ENCODE results near the gene CACNB2.

Gene CACNB2

GRCh38 chr10:18350340-18350739 is 210.1 kb downstream of the CACNB2 start:
- DNase-seq = no peak

DNA sequence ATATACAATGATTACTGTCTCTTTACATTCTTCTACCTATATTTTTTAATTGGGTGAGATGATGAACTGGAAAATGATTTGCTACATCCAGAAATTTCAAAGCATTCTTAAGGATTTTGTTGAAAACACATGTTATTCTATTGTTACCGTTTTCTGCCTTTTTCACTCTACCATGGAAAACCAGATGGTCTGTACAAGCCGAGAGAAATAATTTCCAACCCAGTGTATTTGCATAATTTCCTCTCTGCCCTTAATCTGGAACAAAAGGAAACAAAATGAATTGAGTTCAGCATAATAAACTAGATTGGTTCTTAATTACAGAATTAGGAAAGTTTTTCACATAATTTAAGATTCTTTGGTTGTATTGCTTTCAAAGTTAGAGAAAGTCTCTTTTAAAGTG is 211.2 kb downstream of the CACNB2 start:
- no peak for DNase-seq

- DNase-seq = no peak
These were observed 212.0 kb downstream of the CACNB2 start for GRCh38 chr10:18352175-18352574.

- no peak for DNase-seq
These were observed 219.6 kb downstream of the CACNB2 start for GRCh38 chr10:18359812-18360211.

GRCh38 chr10:18362892-18363291 is 222.7 kb downstream of the CACNB2 start:
- no peak for DNase-seq

- no peak for DNase-seq
These were observed 225.0 kb downstream of the CACNB2 start for GRCh38 chr10:18364987-18365775.

GRCh38 chr10:18367840-18368239 is 227.6 kb downstream of the CACNB2 start:
- no peak for DNase-seq

GRCh38 chr10:18368273-18368672 is 228.0 kb downstream of the CACNB2 start:
- DNase-seq = no peak

- DNase-seq = peak; percentile 23
These were observed 228.5 kb downstream of the CACNB2 start for GRCh38 chr10:18368682-18369081.

GRCh38 chr10:18369859-18370473 is 229.7 kb downstream of the CACNB2 start:
- DNase-seq = no peak

DNA sequence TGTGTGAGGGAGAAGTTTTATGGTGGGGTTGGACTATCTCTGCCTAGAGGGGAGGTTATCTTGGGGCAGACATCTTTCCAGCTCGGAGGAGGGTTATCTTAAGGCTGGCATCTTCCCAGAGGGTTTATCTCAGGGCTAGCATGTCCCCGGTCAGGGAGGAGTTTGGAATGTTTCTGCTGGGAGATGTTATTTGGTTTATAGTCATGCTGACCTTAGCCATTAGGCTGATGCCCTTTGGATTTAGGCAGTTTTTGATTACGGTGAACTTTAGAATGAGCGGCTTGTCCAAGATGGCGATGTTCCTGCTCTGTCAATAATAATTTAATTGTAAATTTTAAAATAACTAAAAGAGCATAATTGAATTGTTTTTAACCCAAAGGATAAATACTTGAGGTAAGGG is 236.4 kb downstream of the CACNB2 start:
- DNase-seq = peak; percentile 24

DNA sequence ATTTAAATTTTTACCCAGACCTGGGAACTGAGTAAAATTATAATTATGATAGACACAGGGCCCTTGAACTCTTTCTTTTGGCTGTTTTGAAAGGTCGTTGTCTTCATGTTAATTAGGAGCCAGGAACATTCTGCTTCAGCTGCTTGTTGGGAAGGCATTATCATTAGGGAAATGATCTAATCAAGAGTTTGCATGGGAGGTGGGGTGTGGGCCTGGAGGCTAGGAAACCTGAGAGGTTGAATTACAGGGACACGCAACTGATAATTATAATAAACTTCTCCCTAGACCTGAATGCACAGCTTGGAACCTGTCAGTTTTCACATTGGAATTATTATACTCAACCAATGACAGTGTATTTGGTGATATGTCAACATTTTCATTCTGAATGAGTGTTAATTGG is 237.7 kb downstream of the CACNB2 start:
- no peak for DNase-seq

DNA sequence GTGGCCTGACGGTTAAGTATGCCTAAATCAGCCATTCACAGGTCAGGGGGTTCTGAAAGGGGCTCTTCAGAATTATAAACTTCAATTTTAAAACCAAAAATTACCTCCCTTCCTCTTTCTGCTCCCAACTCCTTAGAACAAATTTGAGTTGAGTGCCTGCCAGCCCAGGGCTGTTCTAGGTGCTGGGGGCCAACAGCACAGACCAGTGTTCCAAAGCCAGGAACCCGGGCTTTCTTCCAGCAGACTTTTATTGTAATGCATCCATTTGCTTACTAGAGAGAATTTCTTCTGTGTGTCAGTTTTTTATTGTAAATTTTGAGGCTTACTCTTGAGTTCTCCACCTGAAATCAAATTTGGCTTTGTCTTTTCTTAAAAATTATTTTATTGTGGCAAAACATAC is 238.5 kb downstream of the CACNB2 start:
- no peak for DNase-seq

GRCh38 chr10:18381679-18382078 is 241.5 kb downstream of the CACNB2 start:
- no peak for DNase-seq

DNA sequence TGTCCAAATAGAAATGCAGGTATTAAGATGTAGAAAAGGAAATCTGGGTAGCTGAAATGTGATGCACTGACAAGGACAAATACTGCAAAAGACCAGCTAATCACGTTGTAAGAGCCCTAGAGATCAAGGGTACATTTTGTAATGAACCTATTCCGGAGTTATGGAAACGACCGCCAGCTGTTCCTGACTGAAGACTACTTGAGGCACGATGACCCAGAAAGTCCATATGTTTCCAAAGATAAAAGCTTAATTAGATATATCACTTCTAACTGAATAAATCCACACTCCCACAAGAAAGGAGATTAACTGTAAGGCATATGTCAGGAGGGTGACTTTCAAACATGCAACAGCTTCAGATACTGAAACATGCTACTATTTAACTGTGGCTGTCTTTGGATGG is 257.7 kb downstream of the CACNB2 start:
- DNase-seq = no peak

DNA sequence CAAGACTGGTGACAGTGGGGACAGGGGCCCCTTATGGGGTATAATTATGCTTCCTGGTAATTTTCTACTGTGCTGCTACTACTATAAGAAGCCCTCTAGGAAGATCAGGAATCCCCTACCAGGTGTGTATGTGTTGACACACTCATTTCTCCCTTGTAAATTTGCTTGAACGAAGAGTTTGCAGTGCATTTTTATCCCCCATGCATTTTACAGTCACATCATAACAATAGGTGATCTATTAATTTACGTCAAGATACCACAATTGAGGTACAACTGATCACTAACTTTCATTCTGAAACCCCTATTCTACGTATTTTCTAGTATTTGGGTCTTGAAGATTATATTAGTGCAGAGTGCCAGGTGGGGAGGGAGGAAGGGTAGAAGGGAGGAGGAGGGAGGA is 258.9 kb downstream of the CACNB2 start:
- no peak for DNase-seq

DNA sequence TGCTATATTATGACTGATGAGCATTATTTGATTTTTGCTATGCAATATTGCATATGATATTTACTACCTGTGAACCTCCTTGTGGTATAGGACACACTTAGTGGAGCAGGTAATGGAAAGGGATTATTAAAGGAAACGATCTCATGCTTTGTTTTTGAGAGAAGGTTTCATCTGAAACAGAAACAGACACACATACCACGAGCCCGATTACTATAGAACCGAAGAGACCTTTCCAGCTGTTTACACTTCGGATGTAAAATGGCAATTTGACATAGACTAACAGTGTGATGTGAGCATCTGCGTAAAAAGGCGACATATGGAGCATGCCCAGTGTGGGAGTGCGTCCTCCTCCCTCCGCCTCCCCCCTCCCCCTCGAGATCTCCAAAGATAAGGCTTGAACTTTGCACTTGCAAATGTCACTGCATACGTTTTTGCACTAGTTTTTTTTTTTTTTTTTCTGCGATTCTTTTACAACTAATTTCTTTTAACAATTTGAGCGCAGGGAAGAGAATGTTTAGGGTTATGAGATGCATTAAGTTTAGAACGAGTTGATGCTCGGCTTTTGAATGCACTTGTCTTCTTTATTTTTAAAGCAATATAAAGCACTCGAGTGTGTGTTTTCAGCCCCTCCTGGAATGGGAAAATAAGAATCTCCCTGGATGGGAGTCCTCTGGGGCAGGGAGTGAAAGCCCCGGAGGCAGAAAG is 260.1 kb downstream of the CACNB2 start:
- no peak for DNase-seq

GRCh38 chr10:18400906-18401245 is 260.7 kb downstream of the CACNB2 start:
- no peak for DNase-seq

- DNase-seq = no peak
These were observed 261.4 kb downstream of the CACNB2 start for GRCh38 chr10:18401416-18402195.

- DNase-seq = no peak
These were observed 262.6 kb downstream of the CACNB2 start for GRCh38 chr10:18402853-18403252.

- no peak for DNase-seq
These were observed 264.3 kb downstream of the CACNB2 start for GRCh38 chr10:18404530-18404929.

- DNase-seq = no peak
These were observed 265.9 kb downstream of the CACNB2 start for GRCh38 chr10:18406136-18406535.
